ENCODE measurements around the gene RNASEL.
"Not testable (repeated sequence)": the region's sequence is repeated elsewhere in the genome, so short reads cannot be mapped to it uniquely, and the experiment has no call there.

RNASEL gene

GRCh38 chr1:182588500-182589396, at the start of gene RNASEL:
RNASEL (minus strand) TSS chr1:182589256; CDS start chr1:182586806, 2,450 bp downstream.
- DNase-seq: peak; percentile 31 to 85

- no peak for DNase-seq
Observed at GRCh38 chr1:182637769-182638168, 48.7 kb upstream of the RNASEL start.

GRCh38 chr1:182635871-182636270, 46.8 kb upstream of the RNASEL start:
- no peak for DNase-seq

GRCh38 chr1:182634306-182635072, 45.4 kb upstream of the RNASEL start:
- DNase-seq: no peak

- no peak for DNase-seq
Observed at GRCh38 chr1:182633657-182634281, 44.7 kb upstream of the RNASEL start.

- no peak for DNase-seq
Observed at GRCh38 chr1:182633031-182633430, 44.0 kb upstream of the RNASEL start.

GRCh38 chr1:182632441-182632857, 43.4 kb upstream of the RNASEL start:
- DNase-seq: not testable (repeated sequence)

- DNase-seq: no peak
Observed at GRCh38 chr1:182631954-182632353, 42.9 kb upstream of the RNASEL start.

- no peak for DNase-seq
Observed at GRCh38 chr1:182631053-182631677, 42.1 kb upstream of the RNASEL start.

- no peak for DNase-seq
Observed at GRCh38 chr1:182630586-182630985, 41.5 kb upstream of the RNASEL start.

GRCh38 chr1:182629499-182630096, 40.5 kb upstream of the RNASEL start:
- no peak for DNase-seq

- no peak for DNase-seq
Observed at GRCh38 chr1:182629080-182629479, 40.0 kb upstream of the RNASEL start.

- no peak for DNase-seq
Observed at GRCh38 chr1:182628657-182629056, 39.6 kb upstream of the RNASEL start.

- no peak for DNase-seq
Observed at GRCh38 chr1:182627622-182628021, 38.6 kb upstream of the RNASEL start.

- DNase-seq: no peak
Observed at GRCh38 chr1:182626527-182626926, 37.5 kb upstream of the RNASEL start.

- DNase-seq: no peak
Observed at GRCh38 chr1:182625719-182626504, 36.9 kb upstream of the RNASEL start.

GRCh38 chr1:182625024-182625423, 36.0 kb upstream of the RNASEL start:
- DNase-seq: no peak

- DNase-seq: no peak
Observed at GRCh38 chr1:182624577-182624976, 35.5 kb upstream of the RNASEL start.

- no peak for DNase-seq
Observed at GRCh38 chr1:182622901-182623528, 34.0 kb upstream of the RNASEL start.

GRCh38 chr1:182621906-182622305, 32.9 kb upstream of the RNASEL start:
- DNase-seq: no peak

GRCh38 chr1:182620924-182621585, 32.0 kb upstream of the RNASEL start:
- DNase-seq: no peak
